ENCODE results near the gene SLC25A21.

GRCh38 chr14:36941783-36942521 is 230.5 kb downstream of the SLC25A21 start:
- TF ChIP-seq CTCF (IDR thresholded peaks at IDR 0.05; ENCODE audit: low read length) (peak; percentile 72), EZH2 (optimal IDR thresholded peaks at IDR 0.05; ENCODE audit: low read depth, low read length) (no peak), EZH2phosphoT487 (IDR thresholded peaks at IDR 0.05; ENCODE audit: low read length) (no peak)

All from MM.1S (cell line).